Measurements from ENCODE around the gene CITED4. TPM values are rescaled to one million over a fixed set of nuclear protein-coding genes. Genes with fewer than 3 reads are reported as not detected.

CITED4 gene
- total RNA-seq, 1 experiment from 2014 or later: 8.3 TPM

DNA sequence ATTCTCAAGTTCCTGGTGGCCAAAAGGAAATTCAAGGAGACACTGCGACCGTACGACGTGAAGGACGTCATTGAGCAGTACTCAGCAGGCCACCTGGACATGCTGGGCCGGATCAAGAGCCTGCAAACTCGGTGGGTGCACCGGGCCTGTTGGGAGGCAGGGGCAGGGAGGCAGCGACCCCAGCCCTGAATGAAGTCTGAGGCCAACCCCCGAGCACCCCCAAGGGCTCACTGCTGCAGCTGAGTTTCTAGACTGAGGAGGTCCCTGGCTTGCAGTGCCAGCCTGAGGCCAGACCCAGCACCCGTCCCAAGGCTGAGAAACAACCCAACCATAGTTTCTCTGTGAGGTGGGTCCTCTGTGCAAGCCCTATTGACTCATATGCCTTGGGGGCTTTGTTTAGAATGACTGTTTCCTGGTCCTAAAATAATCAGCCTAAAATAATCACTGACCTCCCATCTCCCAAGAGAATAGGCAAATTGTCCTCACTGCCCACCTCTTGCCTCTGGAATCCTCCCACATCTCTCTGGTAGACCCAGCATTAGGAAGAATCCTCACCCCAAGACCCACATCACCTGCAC, 27.1 kb downstream of the CITED4 start:
- peak; percentile 34 for DNase-seq (ENCODE audit: low read depth)

GRCh38 chr1:40833979-40834378, 28.2 kb downstream of the CITED4 start:
- no peak for DNase-seq (ENCODE audit: low read depth)

DNA sequence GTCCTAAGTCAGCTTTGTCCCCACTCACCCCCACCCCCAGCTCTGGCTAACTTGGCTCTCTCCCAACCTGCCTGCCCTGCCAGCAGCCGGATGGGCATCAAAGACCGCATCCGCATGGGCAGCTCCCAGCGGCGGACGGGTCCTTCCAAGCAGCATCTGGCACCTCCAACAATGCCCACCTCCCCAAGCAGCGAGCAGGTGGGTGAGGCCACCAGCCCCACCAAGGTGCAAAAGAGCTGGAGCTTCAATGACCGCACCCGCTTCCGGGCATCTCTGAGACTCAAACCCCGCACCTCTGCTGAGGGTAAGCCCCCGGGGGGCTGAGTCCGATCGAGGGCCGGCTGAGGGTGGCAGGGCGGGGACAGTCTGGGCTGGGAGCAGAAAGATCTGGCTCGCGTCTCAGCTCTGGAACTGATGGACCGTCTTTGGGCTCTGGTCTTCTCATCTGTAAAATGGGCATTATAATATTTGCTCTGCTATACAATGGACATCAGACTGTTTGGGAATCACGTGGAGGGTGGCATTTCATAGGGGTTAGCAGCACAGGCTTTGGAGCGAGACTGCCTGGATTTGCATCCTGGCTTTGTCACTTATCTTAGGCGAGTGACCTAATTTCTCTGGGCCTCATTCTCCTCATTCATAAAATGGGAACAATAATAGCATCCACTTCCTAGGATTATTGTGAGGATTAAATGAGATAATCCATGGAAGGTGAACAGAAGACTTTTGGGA, 31.0 kb downstream of the CITED4 start:
- no peak for DNase-seq (ENCODE audit: low read depth)

- no peak for DNase-seq (ENCODE audit: low read depth)
Measured at GRCh38 chr1:40830419-40830943, 31.7 kb downstream of the CITED4 start.

- DNase-seq (ENCODE audit: low read depth): no peak
Measured at GRCh38 chr1:40829631-40830245, 32.4 kb downstream of the CITED4 start.

DNA sequence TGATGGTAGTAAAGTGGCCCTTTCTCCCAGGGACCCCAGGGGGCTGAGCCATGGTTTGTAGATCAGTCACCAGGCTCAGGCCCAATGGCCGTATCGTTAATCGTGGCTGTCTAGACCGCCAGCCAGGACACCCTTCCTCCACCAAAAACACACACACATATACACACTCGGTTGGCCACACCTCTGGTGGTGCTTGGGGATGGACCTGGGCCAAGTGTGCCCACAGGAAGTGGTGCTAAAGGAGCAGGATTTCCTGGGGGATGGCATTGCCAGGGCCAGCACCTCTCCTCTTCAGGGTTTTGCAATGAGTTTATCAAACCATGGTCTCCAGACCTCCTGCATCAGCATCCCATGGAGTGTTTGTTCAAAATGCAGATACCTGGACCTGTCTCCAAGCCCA, 36.2 kb downstream of the CITED4 start:
- DNase-seq (ENCODE audit: low read depth): no peak

GRCh38 chr1:40825435-40825788, 36.8 kb downstream of the CITED4 start:
- DNase-seq (ENCODE audit: low read depth): no peak

DNA sequence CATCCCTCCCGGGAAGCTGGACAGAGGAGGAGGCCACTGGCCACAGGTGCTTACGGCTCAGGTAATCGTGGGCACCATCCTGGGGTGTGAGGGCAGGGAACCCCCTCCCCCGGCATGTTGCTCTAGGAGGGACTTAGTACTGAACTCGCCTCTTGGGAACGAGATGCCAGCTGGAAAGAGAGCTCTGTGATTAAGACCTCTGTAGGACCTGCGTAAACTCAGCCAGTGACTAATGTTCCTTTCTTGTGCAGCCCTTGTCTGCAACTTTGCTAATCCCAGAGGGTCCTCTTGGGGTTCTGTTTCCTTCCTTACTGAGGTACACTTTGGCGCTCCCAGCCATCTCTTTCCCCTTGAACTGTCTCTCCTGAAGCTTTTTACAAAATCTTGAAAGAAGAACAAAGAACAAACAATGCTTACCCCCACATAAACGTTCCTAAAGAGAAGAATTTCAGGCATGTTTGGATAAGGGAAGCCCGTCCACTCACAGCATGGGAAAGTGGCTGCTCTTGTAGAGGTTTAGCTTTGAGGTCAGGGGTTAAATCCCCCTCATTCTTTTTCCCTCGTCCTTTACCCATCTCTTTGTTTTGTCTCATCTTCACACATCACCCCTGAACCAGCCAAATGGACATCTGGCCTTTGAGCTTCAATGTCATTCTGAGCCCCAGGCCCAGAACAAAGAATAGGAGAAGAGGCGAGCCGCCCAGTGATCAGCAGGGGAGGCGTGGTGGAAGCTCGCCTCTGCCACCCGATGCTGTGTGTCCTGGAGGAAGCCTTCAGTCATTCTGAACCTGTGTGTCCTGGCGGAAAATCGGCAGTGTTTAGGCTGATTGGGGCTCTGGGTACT, 37.4 kb downstream of the CITED4 start:
- peak; percentile 20 for DNase-seq (ENCODE audit: low read depth)

GRCh38 chr1:40823983-40824382, 38.2 kb downstream of the CITED4 start:
- DNase-seq (ENCODE audit: low read depth): no peak

DNA sequence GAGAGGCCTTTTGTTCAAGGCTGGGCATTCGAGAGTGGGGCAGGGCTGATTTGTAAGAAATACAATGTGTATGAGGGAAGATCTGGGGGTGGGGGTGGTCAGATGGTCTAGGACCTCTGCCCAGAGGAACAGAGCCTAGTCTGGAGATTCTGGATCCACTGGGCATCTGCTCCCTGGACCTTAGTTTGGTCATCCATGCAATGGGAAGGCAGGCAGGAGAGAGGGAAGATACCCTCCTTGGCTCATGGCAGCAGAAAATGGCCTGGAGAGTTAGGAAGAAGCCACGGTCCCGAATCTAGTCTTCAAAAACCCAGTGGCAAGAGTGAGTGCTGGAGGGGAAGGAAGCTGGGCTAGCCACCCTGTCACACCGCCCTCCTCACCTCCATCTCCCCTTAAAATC, 38.8 kb downstream of the CITED4 start:
- no peak for DNase-seq (ENCODE audit: low read depth)

GRCh38 chr1:40822890-40823289, 39.3 kb downstream of the CITED4 start:
- DNase-seq (ENCODE audit: low read depth): no peak

- DNase-seq (ENCODE audit: low read depth): no peak
Measured at GRCh38 chr1:40820911-40821693, 41.1 kb downstream of the CITED4 start.

GRCh38 chr1:40820251-40820797, 41.8 kb downstream of the CITED4 start:
- no peak for DNase-seq (ENCODE audit: low read depth)

GRCh38 chr1:40819101-40819500, 43.1 kb downstream of the CITED4 start:
- DNase-seq (ENCODE audit: low read depth): no peak

GRCh38 chr1:40818264-40818961, 43.8 kb downstream of the CITED4 start:
- no peak for DNase-seq (ENCODE audit: low read depth)

- no peak for DNase-seq (ENCODE audit: low read depth)
Measured at GRCh38 chr1:40817791-40818263, 44.3 kb downstream of the CITED4 start.

DNA sequence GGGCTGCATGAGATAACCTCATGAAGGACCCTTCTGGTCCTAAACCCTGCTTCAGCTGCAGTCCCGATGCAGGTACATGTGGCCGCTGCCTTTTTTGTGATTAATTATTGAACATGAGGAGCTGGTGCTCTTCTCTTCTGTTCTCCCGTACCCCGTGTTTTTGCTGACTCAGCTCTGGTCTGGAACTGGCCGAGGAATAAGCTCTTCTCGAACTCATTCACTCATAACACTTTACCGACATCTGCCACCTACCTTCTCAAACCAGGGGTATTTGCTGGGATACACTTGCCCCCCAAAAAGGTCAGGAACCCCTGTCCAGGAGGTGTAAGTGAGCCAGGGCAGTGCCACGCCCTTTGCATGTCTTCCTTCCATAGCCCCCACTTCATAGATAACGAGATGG, 46.7 kb downstream of the CITED4 start:
- no peak for DNase-seq (ENCODE audit: low read depth)

Data from M059J (cell line).